Measurements from ENCODE around the gene THRB.

GRCh38 chr3:24492971-24493551 lies 1.6 kb downstream of the THRB start:
- TF ChIP-seq CTCF (IDR thresholded peaks at IDR 0.05; ENCODE audit: extremely low read depth in 1 of 2, insufficient read depth in 1 of 2, low read depth in 1 of 2, low read length in 2 of 2): no peak
- TF ChIP-seq POLR2A (IDR thresholded peaks at IDR 0.05; ENCODE audit: low read depth, low read length): no peak
- TF ChIP-seq EZH2 (IDR thresholded peaks at IDR 0.05; ENCODE audit: borderline replicate concordance, low read depth, low read length, severe bottlenecking): no peak
- TF ChIP-seq POLR2AphosphoS5 (IDR thresholded peaks at IDR 0.05; ENCODE audit: insufficient read depth, low read depth, low read length): no peak
- no peak for TF ChIP-seq JUN (IDR thresholded peaks at IDR 0.05; ENCODE audit: borderline replicate concordance, insufficient read depth, insufficient read length, low read depth)
- TF ChIP-seq GATA2 (IDR thresholded peaks at IDR 0.05; ENCODE audit: insufficient read depth, insufficient read length, low read depth, low read length): no peak

Data from endothelial cell of umbilical vein (primary cell).